Measurements from ENCODE around the gene MRM3.
"Not testable (repeated sequence)": the region's sequence is repeated elsewhere in the genome, so short reads cannot be mapped to it uniquely, and the experiment has no call there.

Gene MRM3, protein sequence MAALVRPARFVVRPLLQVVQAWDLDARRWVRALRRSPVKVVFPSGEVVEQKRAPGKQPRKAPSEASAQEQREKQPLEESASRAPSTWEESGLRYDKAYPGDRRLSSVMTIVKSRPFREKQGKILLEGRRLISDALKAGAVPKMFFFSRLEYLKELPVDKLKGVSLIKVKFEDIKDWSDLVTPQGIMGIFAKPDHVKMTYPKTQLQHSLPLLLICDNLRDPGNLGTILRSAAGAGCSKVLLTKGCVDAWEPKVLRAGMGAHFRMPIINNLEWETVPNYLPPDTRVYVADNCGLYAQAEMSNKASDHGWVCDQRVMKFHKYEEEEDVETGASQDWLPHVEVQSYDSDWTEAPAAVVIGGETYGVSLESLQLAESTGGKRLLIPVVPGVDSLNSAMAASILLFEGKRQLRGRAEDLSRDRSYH

DNA sequence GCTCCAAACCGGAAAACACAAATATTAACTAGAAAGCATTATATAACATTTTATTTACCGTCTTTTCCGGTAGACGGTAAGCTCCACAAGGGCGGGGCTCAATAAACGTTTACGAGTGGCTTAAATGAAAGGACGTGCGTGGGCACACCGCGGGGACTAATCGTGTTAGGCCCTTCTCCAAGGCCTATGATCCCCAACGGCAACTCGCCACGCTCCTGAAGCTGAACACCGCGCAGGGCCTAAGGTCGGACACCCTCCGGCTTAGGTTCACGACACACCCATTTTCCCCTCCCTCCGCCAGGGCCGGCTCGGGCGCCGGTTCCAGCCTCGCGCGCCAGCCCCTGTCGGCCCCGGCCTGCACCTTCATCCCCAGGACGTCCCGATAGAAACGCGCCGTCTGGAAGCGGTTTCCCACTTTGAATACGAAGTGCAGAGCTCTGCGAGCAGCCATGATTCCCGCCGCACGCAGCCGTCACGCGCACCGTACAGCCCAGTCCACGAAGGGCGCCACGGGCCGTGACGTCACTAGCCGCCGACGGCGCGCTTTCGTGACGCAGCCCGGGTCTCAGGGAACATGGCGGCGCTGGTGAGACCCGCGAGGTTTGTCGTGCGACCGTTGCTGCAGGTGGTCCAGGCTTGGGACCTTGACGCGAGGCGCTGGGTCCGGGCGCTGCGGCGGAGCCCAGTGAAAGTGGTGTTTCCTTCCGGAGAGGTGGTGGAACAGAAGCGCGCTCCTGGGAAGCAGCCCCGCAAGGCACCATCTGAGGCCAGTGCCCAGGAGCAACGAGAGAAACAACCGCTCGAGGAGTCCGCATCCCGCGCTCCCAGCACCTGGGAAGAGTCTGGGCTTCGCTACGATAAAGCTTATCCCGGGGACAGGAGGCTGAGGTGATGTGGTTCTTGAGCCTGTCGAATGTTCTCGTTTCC, at the start of gene MRM3, which contains the start of gene GLOD4:
MRM3 (plus strand) TSS at position 549 of the 927 bp plus-strand sequence; CDS start at position 575, 26 bp downstream.
GLOD4 (minus strand) TSS at position 476 of the 927 bp plus-strand sequence; CDS start at position 451, 25 bp downstream.
- DNase-seq: peak; percentile 82

- peak; percentile 20 for DNase-seq
Observed at GRCh38 chr17:732902-733720, 49.0 kb upstream of the MRM3 start.

DNA sequence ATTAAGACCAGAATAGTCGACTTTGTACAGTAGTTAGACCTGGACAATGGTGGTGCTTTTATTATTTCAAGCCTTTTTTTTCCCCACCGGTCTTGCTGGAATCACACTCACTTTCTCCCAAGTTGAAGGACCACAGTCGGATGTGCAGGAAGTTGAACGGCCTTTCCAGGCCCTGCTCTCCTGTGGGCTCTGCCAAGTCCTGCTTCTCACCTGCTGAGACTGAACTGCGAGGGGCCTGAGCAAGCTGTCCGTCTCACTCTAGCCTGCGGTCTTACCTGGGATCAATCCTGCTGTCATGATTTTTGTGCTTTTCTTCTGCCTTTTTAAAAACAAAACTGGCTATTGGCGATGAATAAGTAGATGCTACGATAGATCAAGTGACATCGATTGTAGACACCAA, 48.4 kb upstream of the MRM3 start:
- no peak for DNase-seq

GRCh38 chr17:737561-738113, 44.5 kb upstream of the MRM3 start:
- DNase-seq: no peak

GRCh38 chr17:740240-741017, 41.7 kb upstream of the MRM3 start:
- DNase-seq: no peak

GRCh38 chr17:742147-742793, 39.9 kb upstream of the MRM3 start:
- DNase-seq: no peak

DNA sequence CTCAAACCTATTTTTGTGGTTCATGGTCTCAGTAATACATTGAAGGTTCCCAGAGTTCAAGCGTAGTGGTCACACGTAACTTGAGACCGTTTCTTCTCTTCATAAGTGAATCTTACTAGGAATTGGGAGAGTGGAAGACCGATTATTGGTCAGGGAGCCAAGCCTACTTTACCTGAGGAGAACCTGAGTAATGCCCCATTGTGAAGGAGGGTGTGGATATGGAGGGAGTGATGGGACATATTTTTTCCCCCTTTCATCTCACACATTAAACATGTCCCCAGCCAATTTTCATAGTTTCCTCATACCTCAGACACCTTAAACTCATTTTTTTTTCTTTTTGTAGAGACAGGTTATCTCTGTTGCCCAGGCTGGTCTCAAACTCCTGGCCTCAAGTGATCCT, 39.0 kb upstream of the MRM3 start:
- DNase-seq: no peak

- no peak for DNase-seq
Observed at GRCh38 chr17:744937-745336, 37.2 kb upstream of the MRM3 start.

GRCh38 chr17:745406-745805, 36.7 kb upstream of the MRM3 start:
- no peak for DNase-seq

DNA sequence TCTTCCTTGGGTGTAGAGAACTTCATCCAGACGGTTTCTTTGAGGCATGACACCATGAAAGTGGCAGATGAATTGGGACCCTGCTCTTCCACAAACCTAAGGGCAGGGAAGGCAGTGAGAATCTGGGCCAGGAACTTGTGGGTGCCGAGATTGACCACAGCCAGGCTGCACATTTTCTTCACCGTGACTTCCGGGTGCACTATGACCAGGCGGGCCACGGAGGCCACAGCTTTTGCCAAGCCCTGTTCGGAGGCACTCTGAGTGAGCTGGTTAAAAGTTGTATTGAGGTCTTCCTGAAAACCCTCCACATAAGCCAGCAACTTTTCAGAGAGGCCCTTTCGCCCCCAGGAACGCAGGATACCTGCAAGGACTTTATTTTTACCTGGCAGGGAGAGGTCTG, 36.0 kb upstream of the MRM3 start:
- DNase-seq: no peak

- DNase-seq: no peak
Observed at GRCh38 chr17:746783-747629, 35.1 kb upstream of the MRM3 start.

GRCh38 chr17:748604-749003, 33.5 kb upstream of the MRM3 start:
- DNase-seq: not testable (repeated sequence)

- not testable (repeated sequence) for DNase-seq
Observed at GRCh38 chr17:749359-749758, 32.8 kb upstream of the MRM3 start.

GRCh38 chr17:750431-751037, 31.6 kb upstream of the MRM3 start:
- DNase-seq: no peak

- peak; percentile 11 for DNase-seq
Observed at GRCh38 chr17:751269-752001, 30.7 kb upstream of the MRM3 start.

- peak; percentile 95 for DNase-seq
Observed at GRCh38 chr17:752002-752619, 30.0 kb upstream of the MRM3 start, which contains the start of gene GEMIN4. Gene GEMIN4 (minus strand): TSS chr17:752264. CDS start chr17:752142, 122 bp downstream.

DNA sequence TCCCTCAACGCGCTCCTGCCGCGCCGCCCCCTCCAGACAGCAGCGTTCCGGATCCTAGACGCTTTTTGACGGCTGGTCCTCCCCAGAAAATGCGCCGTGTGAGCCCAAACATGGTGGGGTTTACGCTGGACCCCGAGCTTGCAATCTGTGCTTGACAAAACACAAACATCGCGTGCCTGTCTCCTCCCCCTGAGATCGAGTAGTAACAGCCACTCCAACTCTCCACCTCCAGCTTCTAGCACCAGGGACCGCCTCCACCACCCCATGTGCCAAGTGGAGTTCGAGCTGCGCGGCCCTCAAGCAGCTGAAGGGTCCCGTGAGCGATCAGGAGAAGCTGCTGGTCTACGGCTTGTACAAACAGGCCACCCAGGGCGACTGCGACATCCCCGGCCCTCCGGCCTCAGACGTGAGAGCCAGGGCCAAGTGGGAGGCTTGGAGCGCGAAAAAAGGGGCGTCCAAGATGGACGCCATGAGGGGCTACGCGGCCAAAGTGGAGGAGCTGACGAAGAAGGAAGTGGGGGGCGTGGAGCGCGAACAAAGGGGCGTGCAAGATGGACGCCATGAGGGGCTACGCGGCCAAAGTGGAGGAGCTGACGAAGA, 29.4 kb upstream of the MRM3 start:
- DNase-seq: peak; percentile 42

DNA sequence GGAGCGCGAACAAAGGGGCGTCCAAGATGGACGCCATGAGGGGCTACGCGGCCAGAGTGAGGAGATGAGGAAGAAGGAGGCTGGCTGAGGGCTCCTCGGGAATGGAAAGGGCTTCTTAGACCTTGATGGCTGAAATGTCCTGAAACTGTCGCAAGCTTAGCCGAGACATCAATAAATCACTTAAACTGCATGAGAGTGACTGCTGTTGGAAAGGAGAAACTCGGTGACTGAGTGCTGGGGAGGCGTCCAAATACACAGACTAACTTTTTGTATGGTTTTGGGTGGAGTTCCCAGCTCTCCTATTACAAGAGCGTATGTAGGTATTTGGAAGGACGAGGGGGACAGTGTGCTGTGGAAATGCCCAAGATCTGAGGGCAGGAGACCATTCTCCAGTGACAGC, 28.7 kb upstream of the MRM3 start:
- DNase-seq: no peak
